GM23338 (cell line): Measurements from ENCODE around the gene MACF1. TPM values are rescaled to one million over a fixed set of nuclear protein-coding genes. Genes with fewer than 3 reads are reported as not detected.

Source experiments
- ATAC-seq: fragments of 200-7000 bp; cut with Tn5 transposase; 3 replicates; pipeline ENCODE4 v1.9.1; 2020
- DNase-seq: peaks from one replicate; pipeline ENCODE4 v3.0.0-alpha.2; 2015; ENCODE audit warnings: low spot score
- H2AFZ ChIP-seq: fragments of 200-600 bp; sonication (generic); 2 replicates; pipeline ENCODE4 v1.8.0; 2016; ENCODE audit warnings: antibody characterized with exemption, mild to moderate bottlenecking, moderate library complexity
- H3F3A ChIP-seq: fragments of 200-600 bp; sonication (generic); replicated peaks from 2 replicates; pipeline ENCODE4 v1.8.0; 2017; ENCODE audit warnings: antibody characterized with exemption, mixed run types, low read depth
- H3K27ac ChIP-seq: fragments of 200-600 bp; sonication (generic); 2 replicates; pipeline ENCODE4 v1.6.1; 2016; ENCODE audit warnings: low read depth
- H3K27me3 ChIP-seq: fragments of 200-600 bp; sonication (generic); 2 replicates; pipeline ENCODE4 v1.8.0; 2016; ENCODE audit warnings: mild to moderate bottlenecking, mixed run types, moderate library complexity; ENCODE audit not compliant: insufficient read depth
- H3K36me3 ChIP-seq: fragments of 200-600 bp; sonication (generic); 2 replicates; pipeline ENCODE4 v1.8.0; 2016; ENCODE audit warnings: mild to moderate bottlenecking; ENCODE audit not compliant: insufficient read depth
- H3K4me1 ChIP-seq: fragments of 200-600 bp; sonication (generic); 2 replicates; pipeline ENCODE4 v1.8.0; 2016; ENCODE audit warnings: mild to moderate bottlenecking, moderate library complexity; ENCODE audit not compliant: insufficient read depth
- H3K4me2 ChIP-seq: fragments of 200-600 bp; sonication (generic); 2 replicates; pipeline ENCODE4 v1.7.1; 2017; ENCODE audit warnings: mixed run types
- H3K4me3 ChIP-seq: fragments of 200-600 bp; sonication (generic); 2 replicates; pipeline ENCODE4 v1.6.1; 2016; ENCODE audit warnings: mixed run types
- H3K79me2 ChIP-seq: fragments of 200-600 bp; sonication (generic); replicated peaks from 2 replicates; pipeline ENCODE4 v1.8.0; 2017; ENCODE audit warnings: mild to moderate bottlenecking; ENCODE audit not compliant: insufficient read depth
- H3K9me2 ChIP-seq: fragments of 200-600 bp; sonication (generic); 2 replicates; pipeline ENCODE4 v1.8.0; 2017; ENCODE audit not compliant: insufficient read depth
- H4K20me1 ChIP-seq: fragments of 200-600 bp; sonication (generic); replicated peaks from 2 replicates; pipeline ENCODE4 v1.8.0; 2017; ENCODE audit warnings: mild to moderate bottlenecking; ENCODE audit not compliant: insufficient read depth
- H3K27ac Mint-ChIP-seq: 2 replicates; pipeline ENCODE4 v1.8.0; 2020; ENCODE audit warnings: inconsistent platforms, mild to moderate bottlenecking, moderate library complexity, mixed read lengths
- H3K27me3 Mint-ChIP-seq: 3 replicates; pipeline ENCODE4 v1.8.0; 2022; ENCODE audit warnings: low read depth, mild to moderate bottlenecking, moderate library complexity, mixed read lengths, inconsistent platforms; ENCODE audit not compliant: insufficient read depth, poor library complexity
- H3K36me3 Mint-ChIP-seq: 3 replicates; pipeline ENCODE4 v1.8.0; 2021; ENCODE audit warnings: low read depth, mild to moderate bottlenecking, inconsistent platforms, moderate library complexity, mixed read lengths
- H3K4me1 Mint-ChIP-seq: 3 replicates; pipeline ENCODE4 v1.8.0; 2020; ENCODE audit warnings: mild to moderate bottlenecking, inconsistent platforms, mixed read lengths
- H3K4me3 Mint-ChIP-seq: 3 replicates; pipeline ENCODE4 v1.8.0; 2021; ENCODE audit warnings: moderate library complexity, mild to moderate bottlenecking, inconsistent platforms, mixed read lengths
- H3K9me3 Mint-ChIP-seq: 3 replicates; pipeline ENCODE4 v1.8.0; 2020; ENCODE audit warnings: moderate library complexity, mild to moderate bottlenecking, inconsistent platforms, mixed read lengths
- CREB1 ChIP-seq: fragments of 250-450 bp; sonication (Bioruptor Pico); IDR thresholded peaks from 2 replicates; pipeline ENCODE4 v1.5.0; 2020; ENCODE audit warnings: low read depth, mild to moderate bottlenecking, moderate library complexity
- CTCF ChIP-seq, 2 experiments: fragments of 200-600 bp in 1 of 2; sonication (generic) in 1 of 2; conservative IDR thresholded peaks; 2 replicates each; pipeline versions ENCODE4 v1.5.1 to v1.6.1; 2016 to 2017; ENCODE audit warnings: antibody characterized with exemption in 2 of 2, low read depth in 2 of 2, mild to moderate bottlenecking in 2 of 2, moderate library complexity in 1 of 2
- EZH2 ChIP-seq: fragments of 200-600 bp; sonication (generic); IDR thresholded peaks from one replicate; pipeline ENCODE4 v1.8.0; 2017; ENCODE audit warnings: antibody characterized with exemption, mild to moderate bottlenecking, low read depth; ENCODE audit not compliant: unreplicated experiment
- EZH2phosphoT487 ChIP-seq: fragments of 200-600 bp; sonication (generic); IDR thresholded peaks from one replicate; pipeline ENCODE4 v1.8.1; 2018; ENCODE audit warnings: antibody characterized with exemption; ENCODE audit not compliant: unreplicated experiment
- JUNB ChIP-seq: IDR thresholded peaks from one replicate; pipeline ENCODE4 v1.6.1; 2016; ENCODE audit warnings: antibody characterized with exemption; ENCODE audit not compliant: unreplicated experiment
- NANOG ChIP-seq: IDR thresholded peaks from 2 replicates; pipeline ENCODE4 v1.6.1; 2016; ENCODE audit warnings: antibody characterized with exemption, borderline replicate concordance
- REST ChIP-seq: IDR thresholded peaks from one replicate; pipeline ENCODE4 v1.6.1; 2018; ENCODE audit warnings: antibody characterized with exemption; ENCODE audit not compliant: unreplicated experiment
- STAT1 ChIP-seq: IDR thresholded peaks from one replicate; pipeline ENCODE4 v1.6.1; 2016; ENCODE audit warnings: antibody characterized with exemption; ENCODE audit not compliant: unreplicated experiment
- ZNF331 ChIP-seq: fragments of 250-450 bp; sonication (Bioruptor Pico); IDR thresholded peaks from 2 replicates; pipeline ENCODE4 v1.5.0; 2020; ENCODE audit warnings: low read depth, mild to moderate bottlenecking, moderate library complexity
- polyA plus RNA-seq: library from polyadenylated mRNA; unstranded; fragments of >200 nt; fragmentation: Nextera tagmentation; extraction: Ambion mirVana; gene quantifications from 2 replicates; pipeline ENCODE4 v1.2.1, GENCODE V29; 2016
- total RNA-seq: library from RNA; depleted of rRNA; stranded (reverse); fragments of >200 nt; shearing (Covaris generic); gene quantifications from 2 replicates; pipeline ENCODE4 v1.2.3, GENCODE V29; 2014

The MACF1 gene
- total and polyA plus RNA-seq, 2 experiments from 2014 or later, result 104 to 399 TPM

GRCh38 chr1:39214998-39215873 lies 10.7 kb downstream of the MACF1 start:
- peak overlapping the region; percentile 67; the same call in 1 of the 2 replicates for H3K27ac ChIP-seq
- H3K27me3 ChIP-seq, result no peaks in the 10 kb centered on the region
- no peak overlapping the region for H3K4me3 Mint-ChIP-seq
- ATAC-seq (peak; percentile 46), DNase-seq (no peak)
- peak overlapping the region; percentile 38 for H3K4me2 ChIP-seq
- peaks cover 99% of the 10 kb centered on the region for H3K79me2 ChIP-seq
- H3K4me3 ChIP-seq, result no peak overlapping the region
- H3F3A ChIP-seq, result 0 out of 2 replicates have a peak, but pooled peaks cover 4% of the 10 kb centered on the region
- no peaks in the 10 kb centered on the region for H3K9me2 ChIP-seq
- H2AFZ ChIP-seq, result no peak overlapping the region
- no peaks in the 10 kb centered on the region for H3K9me3 Mint-ChIP-seq
- H4K20me1 ChIP-seq, result peaks cover 8% of the 10 kb centered on the region
- H3K36me3 Mint-ChIP-seq, result no peaks in the 10 kb centered on the region
- TF ChIP-seq EZH2phosphoT487, result no peak
- no peak for TF ChIP-seq ZNF331
- no peak for TF ChIP-seq REST
- TF ChIP-seq NANOG, result no peak
- TF ChIP-seq JUNB, result no peak
- no peak for TF ChIP-seq CTCF (conservative IDR thresholded peaks at IDR 0.05; ENCODE audit: low read depth in 2 of 2)
- no peak for TF ChIP-seq EZH2
- TF ChIP-seq CREB1 (CRISPR knock-in tag), result no peak
- peaks cover 7% of the 10 kb centered on the region for H3K27me3 Mint-ChIP-seq
- no peaks in the 10 kb centered on the region for H3K36me3 ChIP-seq
- H3K4me1 Mint-ChIP-seq, result peaks cover 38% of the 10 kb centered on the region
- H3K27ac Mint-ChIP-seq, result 0 out of 2 replicates have a peak overlapping the region, but pooled peaks have one; percentile 63
- peaks cover 28% of the 10 kb centered on the region for H3K4me1 ChIP-seq

GRCh38 chr1:39216771-39217170 lies 12.3 kb downstream of the MACF1 start:
- Histone ChIP-seq H3K27ac (peak overlapping the region; percentile 39; the same call in 1 of the 2 replicates), H3F3A (0 out of 2 replicates have a peak, but pooled peaks cover 4% of the 10 kb centered on the region), H3K27me3 (no peaks in the 10 kb centered on the region), H3K4me3 (no peak overlapping the region), H3K36me3 (no peaks in the 10 kb centered on the region), H3K4me1 (peaks cover 38% of the 10 kb centered on the region), H2AFZ (no peak overlapping the region), H4K20me1 (peaks cover 7% of the 10 kb centered on the region), H3K79me2 (peaks cover 98% of the 10 kb centered on the region), H3K4me2 (no peak overlapping the region), H3K9me2 (no peaks in the 10 kb centered on the region)
- ATAC-seq, result no peak
- DNase-seq, result no peak
- Mint-ChIP-seq H3K27ac (no peak overlapping the region), H3K4me3 (no peak overlapping the region), H3K9me3 (no peaks in the 10 kb centered on the region), H3K36me3 (no peaks in the 10 kb centered on the region), H3K4me1 (peaks cover 51% of the 10 kb centered on the region), H3K27me3 (peaks cover 7% of the 10 kb centered on the region)
- TF ChIP-seq REST (no peak), STAT1 (no peak), ZNF331 (no peak), EZH2 (no peak)
